ENCODE results near the gene SULT1B1.

The SULT1B1 gene

GRCh38 chr4:69793732-69794131 lies 33.3 kb upstream of the SULT1B1 start:
- Histone ChIP-seq H3K4me2 (ENCODE audit: low read length) (no peak overlapping the region), H3K4me3 (ENCODE audit: low read depth, low read length, poor library complexity, severe bottlenecking) (no peak overlapping the region), H3K27ac (ENCODE audit: low read depth, low read length, poor library complexity, severe bottlenecking) (no peak overlapping the region), H2AFZ (ENCODE audit: low read length) (no peak overlapping the region), H4K20me1 (ENCODE audit: insufficient read depth, low read length) (no peaks in the 10 kb centered on the region), H3K9me2 (ENCODE audit: low read depth, low read length) (no peaks in the 10 kb centered on the region), H3K4me1 (ENCODE audit: insufficient read depth, low read length, severe bottlenecking) (no peaks in the 10 kb centered on the region), H3K9me3 (ENCODE audit: low read length) (no peaks in the 10 kb centered on the region), H3K9ac (ENCODE audit: low read length) (no peak overlapping the region), H3F3A (ENCODE audit: insufficient read depth, low read length) (no peaks in the 10 kb centered on the region), H3K27me3 (ENCODE audit: insufficient read depth, low read length) (no peaks in the 10 kb centered on the region), H3K79me2 (ENCODE audit: insufficient read depth, low read length) (no peaks in the 10 kb centered on the region), H3K36me3 (ENCODE audit: insufficient read depth, low read length) (no peaks in the 10 kb centered on the region)
- no peak for TF ChIP-seq EZH2 (IDR thresholded peaks at IDR 0.05; ENCODE audit: borderline replicate concordance, low read length)
- TF ChIP-seq, protein P1, sequence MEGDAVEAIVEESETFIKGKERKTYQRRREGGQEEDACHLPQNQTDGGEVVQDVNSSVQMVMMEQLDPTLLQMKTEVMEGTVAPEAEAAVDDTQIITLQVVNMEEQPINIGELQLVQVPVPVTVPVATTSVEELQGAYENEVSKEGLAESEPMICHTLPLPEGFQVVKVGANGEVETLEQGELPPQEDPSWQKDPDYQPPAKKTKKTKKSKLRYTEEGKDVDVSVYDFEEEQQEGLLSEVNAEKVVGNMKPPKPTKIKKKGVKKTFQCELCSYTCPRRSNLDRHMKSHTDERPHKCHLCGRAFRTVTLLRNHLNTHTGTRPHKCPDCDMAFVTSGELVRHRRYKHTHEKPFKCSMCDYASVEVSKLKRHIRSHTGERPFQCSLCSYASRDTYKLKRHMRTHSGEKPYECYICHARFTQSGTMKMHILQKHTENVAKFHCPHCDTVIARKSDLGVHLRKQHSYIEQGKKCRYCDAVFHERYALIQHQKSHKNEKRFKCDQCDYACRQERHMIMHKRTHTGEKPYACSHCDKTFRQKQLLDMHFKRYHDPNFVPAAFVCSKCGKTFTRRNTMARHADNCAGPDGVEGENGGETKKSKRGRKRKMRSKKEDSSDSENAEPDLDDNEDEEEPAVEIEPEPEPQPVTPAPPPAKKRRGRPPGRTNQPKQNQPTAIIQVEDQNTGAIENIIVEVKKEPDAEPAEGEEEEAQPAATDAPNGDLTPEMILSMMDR (IDR thresholded peaks at IDR 0.05; ENCODE audit: low read length) = no peak

GRCh38 chr4:69787879-69788278 lies 27.5 kb upstream of the SULT1B1 start:
- Histone ChIP-seq H3K4me3 (ENCODE audit: low read depth, low read length, poor library complexity, severe bottlenecking) (no peak overlapping the region), H3K9ac (ENCODE audit: low read length) (no peak overlapping the region), H3F3A (ENCODE audit: insufficient read depth, low read length) (no peaks in the 10 kb centered on the region), H3K9me2 (ENCODE audit: low read depth, low read length) (no peaks in the 10 kb centered on the region), H3K79me2 (ENCODE audit: insufficient read depth, low read length) (no peaks in the 10 kb centered on the region), H3K27me3 (ENCODE audit: insufficient read depth, low read length) (no peaks in the 10 kb centered on the region), H3K27ac (ENCODE audit: low read depth, low read length, poor library complexity, severe bottlenecking) (no peak overlapping the region), H3K4me2 (ENCODE audit: low read length) (no peak overlapping the region), H3K4me1 (ENCODE audit: insufficient read depth, low read length, severe bottlenecking) (no peaks in the 10 kb centered on the region), H2AFZ (ENCODE audit: low read length) (no peak overlapping the region), H3K36me3 (ENCODE audit: insufficient read depth, low read length) (no peaks in the 10 kb centered on the region), H4K20me1 (ENCODE audit: insufficient read depth, low read length) (no peaks in the 10 kb centered on the region), H3K9me3 (ENCODE audit: low read length) (no peaks in the 10 kb centered on the region)
- TF ChIP-seq EZH2 (IDR thresholded peaks at IDR 0.05; ENCODE audit: borderline replicate concordance, low read length) = no peak
- TF ChIP-seq, protein P1 (IDR thresholded peaks at IDR 0.05; ENCODE audit: low read length) = no peak

DNA sequence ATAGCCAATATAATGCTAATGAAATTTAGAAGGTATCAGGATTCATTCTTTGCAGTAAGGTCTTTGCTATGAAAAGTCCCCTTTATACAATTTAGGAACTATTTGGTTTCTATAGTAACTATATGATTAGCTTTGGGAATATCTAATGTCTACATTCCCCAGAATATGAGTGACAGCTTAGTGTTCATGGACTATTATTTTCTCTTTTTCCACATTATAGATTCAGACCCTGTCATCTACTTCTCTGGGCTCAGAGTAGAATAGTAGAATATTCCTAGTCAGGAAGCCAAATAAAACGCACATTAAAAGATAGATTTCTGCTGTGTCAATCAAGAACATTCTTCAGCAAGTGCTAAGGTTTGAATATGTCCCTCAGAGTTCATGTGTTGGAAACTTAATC lies 26.1 kb upstream of the SULT1B1 start:
- Histone ChIP-seq H3K9me2 (ENCODE audit: low read depth, low read length) (no peaks in the 10 kb centered on the region), H3K4me3 (ENCODE audit: low read depth, low read length, poor library complexity, severe bottlenecking) (no peak overlapping the region), H3K9me3 (ENCODE audit: low read length) (no peaks in the 10 kb centered on the region), H3K4me1 (ENCODE audit: insufficient read depth, low read length, severe bottlenecking) (no peaks in the 10 kb centered on the region), H4K20me1 (ENCODE audit: insufficient read depth, low read length) (no peaks in the 10 kb centered on the region), H3F3A (ENCODE audit: insufficient read depth, low read length) (no peaks in the 10 kb centered on the region), H3K36me3 (ENCODE audit: insufficient read depth, low read length) (no peaks in the 10 kb centered on the region), H3K79me2 (ENCODE audit: insufficient read depth, low read length) (no peaks in the 10 kb centered on the region), H3K9ac (ENCODE audit: low read length) (no peak overlapping the region), H3K27ac (ENCODE audit: low read depth, low read length, poor library complexity, severe bottlenecking) (no peak overlapping the region), H3K27me3 (ENCODE audit: insufficient read depth, low read length) (no peaks in the 10 kb centered on the region), H2AFZ (ENCODE audit: low read length) (no peak overlapping the region), H3K4me2 (ENCODE audit: low read length) (no peak overlapping the region)
- no peak for TF ChIP-seq EZH2 (IDR thresholded peaks at IDR 0.05; ENCODE audit: borderline replicate concordance, low read length)
- TF ChIP-seq, protein P1 (IDR thresholded peaks at IDR 0.05; ENCODE audit: low read length) = no peak

Data from OCI-LY1 (cell line).